Activated CD8-positive, alpha-beta memory T cell treated with anti-CD3 and anti-CD28 coated beads, Interleukin-2, amount 50 U/mL, for 48 hours (primary cell): ENCODE measurements around the gene ARF6.
"Not testable (repeated sequence)": the region's sequence is repeated elsewhere in the genome, so short reads cannot be mapped to it uniquely, and the experiment has no call there.

ENCODE experiments used
- DNase-seq: peaks from one replicate; pipeline ENCODE4 v3.0.0-alpha.2; 2020

The ARF6 gene

GRCh38 chr14:49909016-49909415 lies 16.1 kb downstream of the ARF6 start:
- no peak for DNase-seq

DNA sequence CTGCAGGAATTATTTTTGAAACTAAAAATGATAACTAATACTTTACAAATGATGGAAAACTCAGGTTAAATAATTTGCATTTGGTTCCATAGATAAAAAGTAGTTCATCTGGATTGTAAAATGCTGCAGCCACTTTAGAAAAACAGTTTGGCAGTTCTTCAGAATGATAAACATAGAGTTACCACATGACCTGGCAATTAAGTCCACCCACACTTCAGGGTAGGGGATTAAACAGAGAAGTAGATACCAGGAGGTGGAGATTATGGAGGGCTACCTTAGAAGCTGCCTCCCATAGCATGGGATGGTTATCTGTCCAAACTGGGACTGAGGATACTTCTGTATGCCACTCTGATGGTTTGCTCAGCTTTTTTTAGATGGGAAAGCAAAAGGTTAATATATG lies 22.2 kb downstream of the ARF6 start:
- no peak for DNase-seq

DNA sequence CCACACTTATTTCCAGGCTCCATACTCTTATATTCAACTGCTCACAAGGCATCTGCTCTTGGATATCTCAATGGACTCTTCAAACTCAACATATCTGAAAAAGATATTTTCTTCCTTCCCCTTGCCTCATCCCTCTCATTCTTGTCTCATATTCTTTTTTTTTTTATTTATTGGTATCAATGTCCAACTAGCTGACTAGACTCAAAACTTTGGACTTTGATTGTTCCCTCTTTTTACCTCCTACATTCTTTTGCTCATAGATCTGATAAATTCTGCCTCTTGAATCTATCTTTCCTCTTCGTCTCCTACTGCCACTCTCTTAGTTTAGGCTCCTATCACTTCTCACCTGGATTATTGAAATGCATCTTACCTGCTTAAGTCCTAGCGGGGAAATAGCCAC lies 25.8 kb downstream of the ARF6 start:
- DNase-seq: no peak

- DNase-seq: no peak
These were observed 27.2 kb downstream of the ARF6 start for GRCh38 chr14:49919825-49920659.

DNA sequence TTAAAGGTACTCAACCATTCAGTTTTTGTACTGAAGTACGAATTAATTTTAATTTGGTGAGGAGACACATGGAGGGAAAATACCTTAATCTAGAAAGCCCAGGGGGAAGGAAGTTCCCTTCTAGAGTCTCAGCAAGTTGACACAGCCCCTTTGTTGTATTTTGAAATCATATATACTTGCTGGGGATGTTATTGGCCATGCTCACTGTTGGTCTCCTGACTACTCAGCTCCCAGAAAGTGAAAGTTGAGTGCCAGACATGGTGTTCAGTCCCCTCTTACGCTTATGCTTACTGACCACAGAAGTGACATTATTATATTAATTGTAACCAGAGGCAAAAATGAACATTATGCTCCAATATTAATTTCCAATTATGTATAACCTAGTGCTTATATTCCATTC lies 28.1 kb downstream of the ARF6 start:
- DNase-seq: no peak

DNA sequence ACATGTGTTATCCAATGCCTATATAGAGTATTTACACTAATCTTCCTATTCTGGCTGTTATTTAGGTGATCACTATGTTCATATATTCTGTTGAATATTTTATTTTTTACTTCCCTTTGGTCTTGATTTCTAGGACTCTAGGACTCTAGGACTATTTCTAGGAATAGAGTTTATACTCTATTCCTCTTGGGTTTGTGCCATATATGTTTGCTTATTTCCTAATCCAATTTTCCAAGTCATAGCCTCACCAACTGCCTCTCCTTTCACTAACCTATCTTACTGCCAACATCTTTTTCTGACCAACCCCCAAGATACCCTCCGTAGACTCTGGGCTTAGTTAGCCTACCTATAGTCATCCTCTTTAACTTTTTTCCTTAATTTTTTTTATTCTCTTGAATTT lies 28.5 kb downstream of the ARF6 start:
- no peak for DNase-seq

GRCh38 chr14:49923442-49923841 lies 30.6 kb downstream of the ARF6 start:
- no peak for DNase-seq

DNA sequence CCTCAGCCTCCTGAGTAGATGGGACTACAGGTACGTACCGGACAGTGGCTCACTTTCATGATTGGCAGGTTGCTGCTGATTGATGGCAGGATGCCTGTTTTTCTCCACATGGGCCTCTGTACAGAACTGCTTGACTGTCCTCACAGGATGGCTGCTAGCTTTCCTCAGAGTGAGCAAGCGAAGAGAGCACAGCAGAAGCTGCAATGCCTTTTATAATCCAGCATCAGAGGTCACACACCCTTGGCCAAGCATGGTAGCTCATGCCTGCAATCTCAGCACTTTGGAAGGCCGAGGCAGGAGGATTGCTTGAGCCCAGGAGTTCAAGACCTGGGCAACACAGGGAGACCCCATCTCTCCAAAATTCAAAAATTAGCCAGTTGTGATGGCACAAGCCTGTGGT lies 31.0 kb downstream of the ARF6 start:
- no peak for DNase-seq

DNA sequence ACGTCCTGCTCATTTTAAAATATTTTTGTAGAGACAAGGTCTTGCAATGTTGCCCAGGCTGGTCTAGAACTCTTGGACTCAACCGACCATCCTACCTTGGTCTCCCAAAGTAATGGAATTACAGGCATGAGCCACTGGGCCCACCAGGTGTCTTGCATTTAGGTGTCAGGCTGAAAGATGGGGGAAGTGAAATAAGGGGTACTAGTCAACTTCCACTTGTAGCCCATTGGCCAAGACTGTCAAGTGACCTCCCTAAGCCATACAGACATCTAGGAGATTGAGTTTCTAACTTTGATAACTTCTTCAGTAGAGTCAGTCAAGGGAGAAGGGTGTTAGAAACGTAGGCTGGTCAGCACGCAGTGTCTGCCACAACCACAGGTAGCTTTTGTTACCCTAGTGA lies 32.0 kb downstream of the ARF6 start:
- no peak for DNase-seq

DNA sequence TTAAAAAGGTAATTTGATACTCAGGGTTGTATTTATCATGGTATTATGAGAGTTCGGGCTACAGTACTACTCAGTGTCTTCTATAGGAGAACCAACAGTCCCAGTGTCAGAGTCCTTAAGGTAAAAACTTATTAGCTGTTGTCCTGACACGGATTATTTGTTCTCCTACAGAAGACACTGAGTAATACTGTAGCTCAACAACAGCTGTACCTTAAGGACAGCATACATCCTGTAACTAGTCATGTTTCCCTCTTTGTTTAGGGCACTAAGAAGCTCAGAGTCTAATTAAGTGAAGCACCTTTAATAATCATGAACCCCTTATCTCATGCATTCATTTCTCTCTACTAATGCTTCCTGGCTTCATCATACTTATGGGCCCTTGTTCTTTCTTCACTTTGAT lies 33.9 kb downstream of the ARF6 start:
- no peak for DNase-seq

- no peak for DNase-seq
These were observed 35.1 kb downstream of the ARF6 start for GRCh38 chr14:49928015-49928414.

GRCh38 chr14:49930720-49931119 lies 37.8 kb downstream of the ARF6 start:
- DNase-seq: no peak

DNA sequence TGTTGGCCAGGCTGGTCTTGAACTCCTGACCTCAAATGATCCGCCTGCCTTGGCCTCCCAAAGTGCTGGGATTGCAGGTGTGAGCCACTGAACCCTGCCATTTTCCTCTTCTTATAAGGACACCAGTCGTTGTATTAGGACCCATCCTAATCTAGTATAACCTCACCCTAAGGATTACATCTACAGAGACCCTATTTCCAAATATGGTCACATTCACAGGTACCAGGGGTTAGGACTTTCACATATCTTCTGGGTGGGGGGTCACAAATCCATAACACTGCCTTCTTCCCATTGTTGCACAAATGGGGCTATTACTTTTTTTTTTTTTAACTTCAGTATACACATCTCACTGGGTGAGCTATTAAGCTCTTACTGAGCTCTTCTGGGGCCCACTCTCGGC lies 38.6 kb downstream of the ARF6 start:
- DNase-seq: no peak

DNA sequence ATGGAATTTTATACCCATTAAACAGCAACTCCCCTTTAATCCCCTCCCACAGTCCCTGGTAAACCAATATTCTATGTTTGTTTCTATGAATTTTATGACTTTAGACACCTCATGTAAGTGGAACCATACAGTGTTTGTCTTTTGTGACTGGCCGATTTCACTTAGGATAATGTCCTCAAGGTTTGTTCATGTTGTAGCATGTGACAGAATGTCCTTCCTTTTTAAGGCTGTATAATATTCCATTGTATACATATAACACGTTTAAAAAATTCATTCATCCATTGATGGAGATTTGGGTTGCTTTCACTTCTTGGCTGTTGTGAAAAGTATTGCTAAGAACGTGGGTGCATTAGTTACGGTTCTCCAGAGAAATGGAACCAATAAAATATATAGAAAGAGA lies 40.2 kb downstream of the ARF6 start:
- DNase-seq: no peak

DNA sequence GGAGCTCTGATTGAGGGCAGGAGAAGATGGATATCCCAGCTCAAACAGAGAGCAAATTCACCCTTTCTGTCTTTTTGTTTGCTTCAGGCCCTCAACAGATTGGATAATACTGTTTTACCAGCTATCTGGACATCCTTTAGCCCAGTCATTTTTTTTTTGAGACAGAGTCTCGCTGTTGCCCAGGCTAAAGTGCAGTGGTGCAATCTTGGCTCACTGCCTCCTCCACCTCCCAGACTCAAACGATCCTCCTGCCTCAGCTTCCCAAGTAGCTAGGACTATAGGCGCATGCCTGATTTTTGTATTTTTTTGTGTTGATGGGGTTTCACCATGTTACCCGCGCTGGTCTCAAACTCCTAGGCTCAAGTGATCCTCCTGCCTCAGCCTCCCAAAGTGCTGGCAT lies 40.8 kb downstream of the ARF6 start:
- no peak for DNase-seq

GRCh38 chr14:49934646-49935045 lies 41.8 kb downstream of the ARF6 start:
- DNase-seq: no peak

DNA sequence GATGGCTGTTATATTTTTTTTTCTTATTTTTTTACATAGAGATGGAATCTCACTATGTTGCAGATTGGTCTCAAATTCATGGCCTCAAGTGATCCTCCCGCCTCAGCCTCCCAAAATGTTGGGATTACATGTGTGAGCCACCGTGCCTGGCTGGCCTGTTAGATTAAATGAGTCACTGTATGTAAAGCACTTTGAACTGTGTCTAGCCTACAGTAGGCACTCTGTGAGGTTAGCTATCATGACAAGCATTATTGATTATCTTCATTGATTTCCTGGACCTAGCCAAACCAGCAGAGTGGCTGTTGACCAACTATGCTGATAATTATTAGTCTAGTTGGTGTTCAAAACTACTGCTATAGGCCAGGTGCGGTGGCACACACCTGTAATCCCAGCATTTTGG lies 42.6 kb downstream of the ARF6 start:
- no peak for DNase-seq

DNA sequence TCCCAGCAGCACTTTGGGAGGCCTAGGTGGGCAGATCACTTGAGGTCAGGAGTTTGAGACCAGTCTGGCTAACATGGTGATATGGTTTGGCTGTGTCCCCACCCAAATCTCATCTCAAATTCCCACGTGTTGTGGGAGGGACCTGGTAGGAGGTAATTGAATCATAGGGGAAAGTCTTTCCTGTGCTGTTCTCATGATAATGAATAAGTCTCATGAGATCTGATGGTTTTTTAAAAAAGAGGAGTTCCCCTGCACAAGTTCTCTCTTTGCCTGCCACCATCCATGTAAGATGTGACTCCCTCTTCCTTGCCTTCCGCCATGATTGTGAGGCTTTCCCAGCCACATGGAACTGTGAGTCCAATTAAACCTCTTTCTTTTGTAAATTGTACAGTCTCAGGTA lies 43.4 kb downstream of the ARF6 start:
- DNase-seq: not testable (repeated sequence)

DNA sequence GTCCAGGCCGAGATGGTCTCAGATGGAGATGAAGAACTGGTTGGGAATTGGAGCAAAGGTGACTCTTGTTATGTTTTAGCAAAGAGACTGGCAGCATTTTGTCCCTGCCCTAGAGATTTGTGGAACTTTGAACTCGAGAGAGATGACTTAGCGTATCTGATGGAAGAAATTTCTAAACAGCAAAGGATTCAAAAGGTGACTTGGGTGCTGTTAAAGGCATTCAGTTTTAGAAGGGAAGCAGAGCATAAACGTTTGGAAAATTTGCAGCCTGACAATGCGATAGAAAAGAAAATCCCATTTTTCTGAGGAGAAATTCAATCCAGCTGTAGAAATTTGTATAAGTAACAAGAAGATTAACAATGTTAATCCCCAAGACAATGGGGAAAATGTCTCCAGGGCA lies 44.0 kb downstream of the ARF6 start:
- not testable (repeated sequence) for DNase-seq

- not testable (repeated sequence) for DNase-seq
These were observed 46.3 kb downstream of the ARF6 start for GRCh38 chr14:49939215-49939614.

DNA sequence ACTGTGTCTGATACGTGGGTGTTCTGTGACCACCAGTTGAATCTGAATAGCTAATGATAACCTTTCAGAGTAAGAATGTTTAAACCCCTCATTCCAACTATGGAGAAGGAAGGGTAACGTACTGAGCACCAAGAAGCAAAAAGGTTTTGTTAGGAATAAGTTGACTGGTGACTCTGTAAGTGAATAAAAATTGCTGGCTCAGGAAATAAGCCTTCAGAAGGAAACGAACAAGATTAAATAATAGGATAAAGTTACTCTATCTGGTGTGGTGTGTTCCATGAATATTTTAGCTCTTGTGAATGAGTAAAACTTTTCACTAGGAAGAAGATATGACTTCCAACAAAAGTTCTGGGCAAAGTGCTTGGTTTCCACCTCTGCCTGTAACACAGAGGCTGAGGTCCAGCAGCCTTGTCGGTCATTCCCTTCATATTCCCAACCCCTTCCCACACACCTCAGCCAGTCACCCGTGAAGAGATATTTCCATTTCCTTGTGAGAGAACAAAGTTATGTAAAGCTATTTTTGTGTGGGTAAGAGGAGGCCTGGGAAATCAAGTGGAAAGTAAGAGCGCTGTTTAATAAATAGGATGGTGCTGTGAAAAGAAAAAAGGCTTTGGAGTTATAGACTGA lies 47.1 kb downstream of the ARF6 start:
- DNase-seq: no peak

DNA sequence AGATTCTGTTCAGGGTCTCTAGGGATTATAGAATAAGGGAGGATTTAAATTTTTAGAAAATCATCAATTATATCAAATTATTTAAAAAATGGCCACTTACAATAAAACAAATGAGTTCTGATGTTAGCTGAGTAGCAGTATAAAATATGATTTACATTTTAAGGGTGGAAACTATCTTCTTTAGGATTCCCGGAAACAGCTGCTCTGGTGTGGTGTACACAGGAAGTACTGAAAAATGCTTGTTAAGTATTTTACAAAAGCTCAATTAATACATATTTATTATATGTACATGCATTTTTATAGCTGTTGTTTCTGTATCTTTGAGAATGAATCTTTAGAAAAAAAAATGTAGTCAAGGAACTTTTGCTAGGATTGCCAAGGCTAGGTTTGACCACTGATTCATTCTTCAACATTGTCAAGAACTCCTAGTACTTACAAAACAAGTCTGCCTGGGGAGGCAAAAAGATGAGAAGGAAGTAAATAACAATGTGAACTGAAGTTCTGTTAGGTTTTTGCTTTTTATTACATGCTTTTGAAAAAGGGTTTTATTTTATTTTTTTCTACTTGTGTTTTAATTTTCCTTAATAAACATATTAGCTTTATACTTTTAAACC lies 48.0 kb downstream of the ARF6 start:
- no peak for DNase-seq

GRCh38 chr14:49942090-49942489 lies 49.2 kb downstream of the ARF6 start:
- DNase-seq: no peak

DNA sequence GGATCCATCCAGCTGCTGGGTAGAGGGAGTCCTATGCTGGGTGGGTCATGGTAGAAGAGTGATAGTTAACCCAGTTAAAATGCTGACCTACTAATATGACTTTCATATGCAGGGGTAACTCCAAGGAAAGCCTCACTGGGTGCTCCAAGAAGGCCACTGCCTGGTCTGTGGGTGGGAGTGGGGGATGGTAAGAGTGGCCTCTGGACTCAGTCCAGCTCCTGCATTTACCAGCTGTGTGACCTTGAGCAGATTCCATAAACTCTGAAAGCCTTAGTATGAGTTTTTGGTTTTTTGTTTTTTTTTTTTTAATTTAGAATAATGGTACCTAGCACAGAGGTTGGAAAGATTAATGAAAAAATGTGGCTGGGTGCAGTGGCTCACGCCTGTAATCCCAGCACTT lies 51.6 kb downstream of the ARF6 start:
- DNase-seq: no peak
